ENCODE data around the gene ZNF281.

DNA sequence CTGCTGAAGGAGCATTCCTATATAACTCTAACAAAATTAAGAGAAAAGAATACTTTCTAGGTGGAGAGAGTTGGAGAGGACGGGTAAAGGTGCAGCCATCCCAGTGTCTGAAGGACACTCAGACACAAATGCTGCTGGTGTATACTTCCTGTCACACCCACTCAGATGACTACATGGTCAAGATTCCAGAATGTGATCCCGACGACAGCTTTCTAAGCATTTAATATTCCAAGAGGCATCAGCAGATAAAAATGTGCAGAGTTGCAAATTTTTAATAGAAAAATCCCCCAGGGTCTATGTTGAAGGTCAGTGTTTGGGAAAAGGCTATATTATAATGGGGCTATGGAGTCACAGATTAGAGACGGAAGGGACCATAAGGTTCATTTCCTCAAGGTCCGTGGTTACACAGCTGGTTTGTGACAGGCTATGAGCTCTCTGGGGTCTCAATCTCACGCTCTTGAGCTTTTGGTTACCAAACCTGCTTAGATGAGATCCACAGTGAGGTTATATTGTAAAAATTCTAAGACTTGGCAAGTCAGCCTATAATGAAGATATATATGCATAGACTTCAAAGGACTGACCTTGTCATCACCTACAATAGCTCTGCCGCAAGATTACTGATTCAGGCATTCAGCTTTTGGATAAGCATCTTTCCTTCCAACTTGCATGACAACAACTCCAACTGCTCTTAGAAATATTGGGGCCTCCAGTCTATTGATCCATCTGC, 35.1 kb downstream of the ZNF281 start:
- TF ChIP-seq, protein P1, sequence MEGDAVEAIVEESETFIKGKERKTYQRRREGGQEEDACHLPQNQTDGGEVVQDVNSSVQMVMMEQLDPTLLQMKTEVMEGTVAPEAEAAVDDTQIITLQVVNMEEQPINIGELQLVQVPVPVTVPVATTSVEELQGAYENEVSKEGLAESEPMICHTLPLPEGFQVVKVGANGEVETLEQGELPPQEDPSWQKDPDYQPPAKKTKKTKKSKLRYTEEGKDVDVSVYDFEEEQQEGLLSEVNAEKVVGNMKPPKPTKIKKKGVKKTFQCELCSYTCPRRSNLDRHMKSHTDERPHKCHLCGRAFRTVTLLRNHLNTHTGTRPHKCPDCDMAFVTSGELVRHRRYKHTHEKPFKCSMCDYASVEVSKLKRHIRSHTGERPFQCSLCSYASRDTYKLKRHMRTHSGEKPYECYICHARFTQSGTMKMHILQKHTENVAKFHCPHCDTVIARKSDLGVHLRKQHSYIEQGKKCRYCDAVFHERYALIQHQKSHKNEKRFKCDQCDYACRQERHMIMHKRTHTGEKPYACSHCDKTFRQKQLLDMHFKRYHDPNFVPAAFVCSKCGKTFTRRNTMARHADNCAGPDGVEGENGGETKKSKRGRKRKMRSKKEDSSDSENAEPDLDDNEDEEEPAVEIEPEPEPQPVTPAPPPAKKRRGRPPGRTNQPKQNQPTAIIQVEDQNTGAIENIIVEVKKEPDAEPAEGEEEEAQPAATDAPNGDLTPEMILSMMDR (IDR thresholded peaks at IDR 0.05; ENCODE audit: low read depth, low read length) = no peak
- TF ChIP-seq EZH2phosphoT487 (IDR thresholded peaks at IDR 0.05; ENCODE audit: low read depth) = no peak
